Endothelial cell (in vitro differentiated cells): Measurements from ENCODE around the gene SCYGR1. TPM values are rescaled to one million over a fixed set of nuclear protein-coding genes. Genes with fewer than 3 reads are reported as not detected.

Source experiments
- DNase-seq: peaks from one replicate; pipeline ENCODE4 v3.0.0; 2021; ENCODE audit warnings: low spot score
- H3K27ac Mint-ChIP-seq: one replicate; pipeline ENCODE4 v1.8.0; 2021; ENCODE audit warnings: mixed read lengths, inconsistent platforms; ENCODE audit not compliant: unreplicated experiment
- H3K27me3 Mint-ChIP-seq: one replicate; pipeline ENCODE4 v1.8.0; 2021; ENCODE audit warnings: mild to moderate bottlenecking, moderate library complexity, mixed read lengths, inconsistent platforms; ENCODE audit not compliant: unreplicated experiment
- H3K36me3 Mint-ChIP-seq: one replicate; pipeline ENCODE4 v1.8.0; 2021; ENCODE audit warnings: mild to moderate bottlenecking, low read depth, mixed read lengths, inconsistent platforms; ENCODE audit not compliant: unreplicated experiment
- H3K4me1 Mint-ChIP-seq: one replicate; pipeline ENCODE4 v1.8.0; 2021; ENCODE audit warnings: mild to moderate bottlenecking, mixed read lengths, inconsistent platforms; ENCODE audit not compliant: unreplicated experiment
- H3K4me3 Mint-ChIP-seq: one replicate; pipeline ENCODE4 v1.8.0; 2021; ENCODE audit warnings: mild to moderate bottlenecking, mixed read lengths, inconsistent platforms; ENCODE audit not compliant: unreplicated experiment
- H3K9me3 Mint-ChIP-seq: one replicate; pipeline ENCODE4 v1.8.0; 2021; ENCODE audit warnings: mixed read lengths, inconsistent platforms; ENCODE audit not compliant: unreplicated experiment
- total RNA-seq: library from RNA; stranded (reverse); fragmentation: NEBNext Ultra II Directional; extraction: Animal tissue kit (Norgen Biotek cat#: 25700); gene quantifications from one replicate; pipeline ENCODE4 v1.2.1, GENCODE V29; 2021; ENCODE audit not compliant: unreplicated experiment
- TF ChIP-seq, protein P1 (sequence below): fragments of 200-600 bp; sonication (generic); IDR thresholded peaks from one replicate; pipeline ENCODE4 v1.5.0; 2021; ENCODE audit warnings: antibody characterized with exemption; ENCODE audit not compliant: unreplicated experiment

The SCYGR1 gene
- total RNA-seq, 1 donor from 2014 or later: not detected

DNA sequence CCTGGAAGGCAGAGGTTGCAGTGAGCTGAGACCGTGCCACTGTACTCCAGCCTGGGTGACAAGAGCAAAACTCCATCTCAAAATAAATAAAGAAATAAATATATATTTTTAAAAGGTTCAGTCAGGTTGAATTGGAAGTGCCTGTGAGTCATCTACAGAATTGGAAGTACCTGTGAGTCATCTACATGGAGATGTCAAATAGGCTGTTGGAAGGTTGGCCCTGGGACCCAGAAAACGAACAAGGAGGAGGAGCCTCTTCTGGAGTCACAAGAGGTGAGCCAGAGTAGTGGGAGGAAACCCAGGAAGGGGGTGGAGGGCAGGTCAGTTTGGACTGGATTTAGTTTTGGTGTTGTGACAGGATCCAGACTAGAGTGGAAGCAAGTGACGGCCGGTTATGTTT lies 15.2 kb upstream of the SCYGR1 start:
- Mint-ChIP-seq H3K4me1 (no peaks in the 10 kb centered on the region), H3K9me3 (no peaks in the 10 kb centered on the region), H3K36me3 (no peaks in the 10 kb centered on the region), H3K27me3 (peaks cover 4% of the 10 kb centered on the region), H3K4me3 (no peak overlapping the region), H3K27ac (no peak overlapping the region)
- TF ChIP-seq, protein P1, sequence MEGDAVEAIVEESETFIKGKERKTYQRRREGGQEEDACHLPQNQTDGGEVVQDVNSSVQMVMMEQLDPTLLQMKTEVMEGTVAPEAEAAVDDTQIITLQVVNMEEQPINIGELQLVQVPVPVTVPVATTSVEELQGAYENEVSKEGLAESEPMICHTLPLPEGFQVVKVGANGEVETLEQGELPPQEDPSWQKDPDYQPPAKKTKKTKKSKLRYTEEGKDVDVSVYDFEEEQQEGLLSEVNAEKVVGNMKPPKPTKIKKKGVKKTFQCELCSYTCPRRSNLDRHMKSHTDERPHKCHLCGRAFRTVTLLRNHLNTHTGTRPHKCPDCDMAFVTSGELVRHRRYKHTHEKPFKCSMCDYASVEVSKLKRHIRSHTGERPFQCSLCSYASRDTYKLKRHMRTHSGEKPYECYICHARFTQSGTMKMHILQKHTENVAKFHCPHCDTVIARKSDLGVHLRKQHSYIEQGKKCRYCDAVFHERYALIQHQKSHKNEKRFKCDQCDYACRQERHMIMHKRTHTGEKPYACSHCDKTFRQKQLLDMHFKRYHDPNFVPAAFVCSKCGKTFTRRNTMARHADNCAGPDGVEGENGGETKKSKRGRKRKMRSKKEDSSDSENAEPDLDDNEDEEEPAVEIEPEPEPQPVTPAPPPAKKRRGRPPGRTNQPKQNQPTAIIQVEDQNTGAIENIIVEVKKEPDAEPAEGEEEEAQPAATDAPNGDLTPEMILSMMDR: no peak
- DNase-seq: no peak

GRCh38 chr2:227402321-227402720 lies 14.6 kb upstream of the SCYGR1 start:
- Mint-ChIP-seq H3K4me3 (no peak overlapping the region), H3K27me3 (peaks cover 5% of the 10 kb centered on the region), H3K36me3 (no peaks in the 10 kb centered on the region), H3K27ac (no peak overlapping the region), H3K9me3 (no peaks in the 10 kb centered on the region), H3K4me1 (no peaks in the 10 kb centered on the region)
- DNase-seq: no peak
- TF ChIP-seq, protein P1: no peak

DNA sequence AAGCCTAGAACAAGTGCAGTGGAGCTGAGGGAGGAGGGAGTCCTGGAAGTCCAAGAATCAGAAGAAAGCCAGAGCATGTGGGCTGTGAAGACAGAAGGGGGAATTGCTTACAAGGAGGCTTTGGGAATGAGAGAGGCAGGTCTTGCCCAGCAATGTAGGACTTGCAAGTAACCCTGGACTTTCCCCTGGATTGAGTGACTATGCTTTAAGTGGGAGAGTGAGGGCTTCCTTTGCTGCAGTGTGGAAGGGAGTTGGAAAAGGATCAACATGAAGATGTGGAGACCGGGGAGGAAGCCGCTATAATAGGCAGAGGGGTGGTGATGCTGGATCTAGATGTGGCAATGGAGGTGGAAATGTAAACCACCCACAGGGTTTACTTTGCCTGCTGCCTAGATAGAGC lies 13.8 kb upstream of the SCYGR1 start:
- H3K36me3 Mint-ChIP-seq: no peaks in the 10 kb centered on the region
- no peak overlapping the region for H3K4me3 Mint-ChIP-seq
- no peak overlapping the region for H3K27ac Mint-ChIP-seq
- H3K9me3 Mint-ChIP-seq: no peaks in the 10 kb centered on the region
- no peaks in the 10 kb centered on the region for H3K4me1 Mint-ChIP-seq
- no peak for DNase-seq
- H3K27me3 Mint-ChIP-seq: peaks cover 5% of the 10 kb centered on the region
- TF ChIP-seq, protein P1: no peak

- Mint-ChIP-seq H3K4me3 (no peak overlapping the region), H3K27ac (no peak overlapping the region), H3K9me3 (no peaks in the 10 kb centered on the region), H3K36me3 (no peaks in the 10 kb centered on the region), H3K27me3 (peaks cover 5% of the 10 kb centered on the region), H3K4me1 (no peaks in the 10 kb centered on the region)
- TF ChIP-seq, protein P1: no peak
- no peak for DNase-seq
Measured at GRCh38 chr2:227398684-227399670, 11.2 kb upstream of the SCYGR1 start.

DNA sequence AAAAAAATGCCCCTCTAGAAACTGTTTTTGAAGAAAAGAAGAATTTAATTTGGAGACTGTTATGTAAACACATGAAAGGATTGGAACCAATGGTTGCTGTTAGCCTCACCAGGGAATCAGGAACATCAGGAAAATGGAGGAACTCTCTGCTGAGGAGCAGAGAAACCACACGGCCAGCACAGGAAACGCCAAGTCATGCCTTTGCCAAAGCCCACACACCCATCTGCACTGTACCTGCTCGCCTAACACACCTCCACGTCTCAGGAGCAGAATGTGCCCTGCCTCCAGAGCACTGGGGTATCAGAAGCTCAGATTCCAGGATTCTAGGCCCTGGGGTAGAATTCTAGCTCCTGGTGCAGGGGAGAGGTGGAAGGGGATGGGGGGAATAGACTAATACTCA lies 9.8 kb upstream of the SCYGR1 start:
- H3K36me3 Mint-ChIP-seq: no peaks in the 10 kb centered on the region
- TF ChIP-seq, protein P1: no peak
- no peaks in the 10 kb centered on the region for H3K9me3 Mint-ChIP-seq

More for the DNA sequence above, 9.8 kb upstream of the SCYGR1 start:
- no peak overlapping the region for H3K4me3 Mint-ChIP-seq
- DNase-seq: no peak
- H3K4me1 Mint-ChIP-seq: no peaks in the 10 kb centered on the region
- H3K27me3 Mint-ChIP-seq: peaks cover 5% of the 10 kb centered on the region
- no peak overlapping the region for H3K27ac Mint-ChIP-seq
